Neural crest cell (in vitro differentiated cells): Measurements from ENCODE around the gene TP63. TPM values are rescaled to one million over a fixed set of nuclear protein-coding genes. Genes with fewer than 3 reads are reported as not detected.

Experiments used
- DNase-seq: peaks from one replicate; pipeline ENCODE4 v3.0.0; 2021; ENCODE audit warnings: low read depth, mixed read lengths, low spot score
- H3K27ac Mint-ChIP-seq: one replicate; pipeline ENCODE4 v1.8.0; 2021; ENCODE audit warnings: mild to moderate bottlenecking, mixed read lengths; ENCODE audit not compliant: unreplicated experiment
- H3K27me3 Mint-ChIP-seq: 2 replicates; pipeline ENCODE4 v1.8.0; 2021; ENCODE audit warnings: low read depth, mild to moderate bottlenecking, mixed read lengths
- H3K36me3 Mint-ChIP-seq: 2 replicates; pipeline ENCODE4 v1.8.0; 2021; ENCODE audit warnings: low read depth, mild to moderate bottlenecking, mixed read lengths
- H3K4me1 Mint-ChIP-seq: 2 replicates; pipeline ENCODE4 v1.8.0; 2021; ENCODE audit warnings: mixed read lengths
- H3K4me3 Mint-ChIP-seq: one replicate; pipeline ENCODE4 v1.8.0; 2021; ENCODE audit warnings: mild to moderate bottlenecking, mixed read lengths
- H3K9me3 Mint-ChIP-seq: 2 replicates; pipeline ENCODE4 v1.8.0; 2021; ENCODE audit warnings: mixed read lengths
- CTCF ChIP-seq: fragments of 200-600 bp; sonication (generic); conservative IDR thresholded peaks from 2 replicates; pipeline ENCODE4 v1.5.0; 2021; ENCODE audit warnings: antibody characterized with exemption, mild to moderate bottlenecking
- long read RNA-seq: library from polyadenylated mRNA; unstranded; transcript quantifications from one replicate; pipeline ENCODE4 v2.0.0, GENCODE V29; 2020
- total RNA-seq: library from RNA; stranded (reverse); gene quantifications from 2 replicates; pipeline ENCODE4 v1.2.1, GENCODE V29; 2021

Gene TP63
- 0.21 TPM in 1 of 2 replicates, not detected in the other for total RNA-seq
- long read RNA-seq, result 0 reads

GRCh38 chr3:189631373-189631408 lies at the start of gene TP63:
TSS of gene TP63 (plus strand) at chr3:189631389. CDS start at chr3:189631516, 127 bp downstream.
- H3K27ac Mint-ChIP-seq, result no peak within 1 kb of the TSS
- H3K27me3 Mint-ChIP-seq, result no peaks in the 10 kb centered on the region
- peaks cover 6% of the 10 kb centered on the region for H3K4me1 Mint-ChIP-seq
- H3K9me3 Mint-ChIP-seq, result no peaks in the 10 kb centered on the region
- TF ChIP-seq CTCF, result no peak
- H3K36me3 Mint-ChIP-seq, result no peaks in the 10 kb centered on the region
- DNase-seq, result no peak
- H3K4me3 Mint-ChIP-seq, result no peak within 1 kb of the TSS

GRCh38 chr3:189582179-189582578 lies 49.0 kb upstream of the TP63 start:
- no peak overlapping the region for H3K27ac Mint-ChIP-seq
- no peaks in the 10 kb centered on the region for H3K27me3 Mint-ChIP-seq
- no peaks in the 10 kb centered on the region for H3K9me3 Mint-ChIP-seq
- H3K4me3 Mint-ChIP-seq, result no peak overlapping the region
- H3K36me3 Mint-ChIP-seq, result no peaks in the 10 kb centered on the region
- TF ChIP-seq CTCF, result no peak
- DNase-seq, result no peak
- no peaks in the 10 kb centered on the region for H3K4me1 Mint-ChIP-seq

GRCh38 chr3:189584645-189585044 lies 46.5 kb upstream of the TP63 start:
- Mint-ChIP-seq H3K9me3 (no peaks in the 10 kb centered on the region), H3K27me3 (no peaks in the 10 kb centered on the region), H3K27ac (no peak overlapping the region), H3K4me3 (no peak overlapping the region), H3K36me3 (no peaks in the 10 kb centered on the region), H3K4me1 (no peaks in the 10 kb centered on the region)
- no peak for TF ChIP-seq CTCF
- DNase-seq, result no peak

GRCh38 chr3:189586941-189587663 lies 44.1 kb upstream of the TP63 start:
- H3K27ac Mint-ChIP-seq, result no peak overlapping the region
- H3K27me3 Mint-ChIP-seq, result no peaks in the 10 kb centered on the region
- no peaks in the 10 kb centered on the region for H3K9me3 Mint-ChIP-seq
- no peaks in the 10 kb centered on the region for H3K36me3 Mint-ChIP-seq
- H3K4me1 Mint-ChIP-seq, result no peaks in the 10 kb centered on the region
- no peak for TF ChIP-seq CTCF
- no peak overlapping the region for H3K4me3 Mint-ChIP-seq
- no peak for DNase-seq

- H3K36me3 Mint-ChIP-seq, result no peaks in the 10 kb centered on the region
- DNase-seq, result no peak
- no peaks in the 10 kb centered on the region for H3K27me3 Mint-ChIP-seq
- no peaks in the 10 kb centered on the region for H3K4me1 Mint-ChIP-seq
- no peak overlapping the region for H3K27ac Mint-ChIP-seq
- no peak overlapping the region for H3K4me3 Mint-ChIP-seq
- no peak for TF ChIP-seq CTCF
- H3K9me3 Mint-ChIP-seq, result no peaks in the 10 kb centered on the region
Measured at GRCh38 chr3:189587664-189588040, 43.5 kb upstream of the TP63 start.

- Mint-ChIP-seq H3K27ac (no peak overlapping the region), H3K27me3 (no peaks in the 10 kb centered on the region), H3K9me3 (no peaks in the 10 kb centered on the region), H3K36me3 (no peaks in the 10 kb centered on the region), H3K4me1 (no peaks in the 10 kb centered on the region), H3K4me3 (no peak overlapping the region)
- DNase-seq, result no peak
- TF ChIP-seq CTCF, result no peak
Measured at GRCh38 chr3:189588070-189588469, 43.1 kb upstream of the TP63 start.
